Measurements from ENCODE around the gene GRAMD1B.

Gene GRAMD1B

DNA sequence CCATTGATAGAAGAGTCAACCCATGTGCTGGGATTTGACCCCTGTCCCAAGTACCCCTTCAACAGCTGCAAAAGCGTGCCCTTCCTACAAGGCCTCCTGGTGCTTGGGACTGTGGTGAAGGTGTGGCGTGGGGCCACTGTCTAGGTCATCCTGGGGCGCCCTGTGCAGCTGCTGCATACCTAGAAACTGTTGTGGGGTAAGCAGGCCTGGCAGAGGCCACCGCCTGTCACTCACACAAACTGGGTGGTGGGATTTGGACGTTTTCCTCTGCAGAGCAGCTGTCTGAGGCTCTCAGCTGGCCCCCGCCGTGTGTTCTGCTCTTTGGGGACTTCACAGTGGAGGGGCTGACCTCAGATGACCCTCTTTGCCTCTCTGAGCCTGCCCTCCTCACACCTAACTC is 154.7 kb downstream of the GRAMD1B start:
- Histone ChIP-seq H3K4me1 (ENCODE audit: control insufficient read depth in 2 of 2, insufficient read depth in 2 of 2, low read length in 2 of 2) (peaks cover 19 to 27% of the 10 kb centered on the region in 2 donors), H3K4me3 (ENCODE audit: low read length in 2 of 2) (no peak overlapping the region), H3K9me3 (ENCODE audit: control insufficient read depth in 2 of 2, low read length in 2 of 2) (no peaks in the 10 kb centered on the region), H3K27me3 (ENCODE audit: control insufficient read depth in 2 of 2, insufficient read depth in 2 of 2, low read length in 2 of 2) (no peaks in the 10 kb centered on the region), H3K9ac (ENCODE audit: low read depth in 1 of 2, low read length in 2 of 2) (no peak overlapping the region), H3K27ac (ENCODE audit: low read depth in 2 of 2, low read length in 2 of 2) (no peak overlapping the region), H3K36me3 (ENCODE audit: control insufficient read depth in 2 of 2, insufficient read depth in 2 of 2, low read length in 2 of 2) (no peaks in the 10 kb centered on the region)

DNA sequence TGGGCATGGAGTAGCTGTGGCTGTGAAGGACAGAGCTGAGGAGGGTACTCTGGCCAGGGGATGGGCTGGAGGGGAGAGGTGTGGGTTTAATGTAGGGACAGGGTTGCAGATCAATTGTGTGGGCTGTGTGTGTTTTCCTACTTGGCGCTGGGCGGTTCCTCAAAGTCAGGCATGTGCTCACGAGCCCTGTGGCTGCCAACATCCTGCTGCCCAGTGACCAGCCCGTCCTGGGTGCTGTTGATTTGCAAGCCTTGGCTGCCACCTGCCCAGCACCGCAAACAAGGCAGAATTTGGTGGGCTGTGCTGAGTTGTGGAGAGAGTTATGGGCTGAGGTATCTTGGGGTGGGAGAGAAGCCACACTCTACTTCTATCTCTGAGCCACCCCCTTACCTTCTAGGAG is 155.1 kb downstream of the GRAMD1B start:
- H3K4me3 ChIP-seq (ENCODE audit: low read length in 2 of 2), result no peak overlapping the region
- no peak overlapping the region for H3K9ac ChIP-seq (ENCODE audit: low read depth in 1 of 2, low read length in 2 of 2)
- no peaks in the 10 kb centered on the region for H3K36me3 ChIP-seq (ENCODE audit: control insufficient read depth in 2 of 2, insufficient read depth in 2 of 2, low read length in 2 of 2)
- H3K9me3 ChIP-seq (ENCODE audit: control insufficient read depth in 2 of 2, low read length in 2 of 2), result no peaks in the 10 kb centered on the region
- no peaks in the 10 kb centered on the region for H3K27me3 ChIP-seq (ENCODE audit: control insufficient read depth in 2 of 2, insufficient read depth in 2 of 2, low read length in 2 of 2)
- no peak overlapping the region for H3K27ac ChIP-seq (ENCODE audit: low read depth in 2 of 2, low read length in 2 of 2)
- peaks cover 23 to 32% of the 10 kb centered on the region in 2 donors for H3K4me1 ChIP-seq (ENCODE audit: control insufficient read depth in 2 of 2, insufficient read depth in 2 of 2, low read length in 2 of 2)

DNA sequence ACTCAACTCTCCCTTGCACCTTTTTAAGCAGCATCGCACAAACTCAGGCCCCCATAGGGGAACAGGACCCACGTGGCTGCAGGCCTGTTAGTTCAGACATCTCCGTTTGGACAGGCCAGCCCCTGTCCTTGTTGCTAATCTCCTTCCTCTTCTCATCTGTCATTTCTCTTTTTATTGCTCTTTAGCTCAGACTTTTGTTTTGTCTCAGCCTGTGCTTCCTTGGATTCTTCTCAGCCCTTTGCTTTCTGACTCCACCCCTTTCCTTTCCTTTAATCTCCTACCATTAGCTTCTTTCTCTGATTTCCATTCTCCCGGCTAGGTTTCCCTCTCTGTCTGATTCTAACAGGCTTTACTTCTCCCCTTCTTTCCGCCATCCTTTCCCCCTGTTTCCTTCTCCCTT is 155.6 kb downstream of the GRAMD1B start:
- Histone ChIP-seq H3K27ac (ENCODE audit: low read depth in 2 of 2, low read length in 2 of 2) (no peak overlapping the region), H3K9ac (ENCODE audit: low read depth in 1 of 2, low read length in 2 of 2) (no peak overlapping the region), H3K9me3 (ENCODE audit: control insufficient read depth in 2 of 2, low read length in 2 of 2) (no peaks in the 10 kb centered on the region), H3K36me3 (ENCODE audit: control insufficient read depth in 2 of 2, insufficient read depth in 2 of 2, low read length in 2 of 2) (no peaks in the 10 kb centered on the region), H3K4me1 (ENCODE audit: control insufficient read depth in 2 of 2, insufficient read depth in 2 of 2, low read length in 2 of 2) (peaks cover 28 to 37% of the 10 kb centered on the region in 2 donors), H3K27me3 (ENCODE audit: control insufficient read depth in 2 of 2, insufficient read depth in 2 of 2, low read length in 2 of 2) (no peaks in the 10 kb centered on the region), H3K4me3 (ENCODE audit: low read length in 2 of 2) (no peak overlapping the region)

DNA sequence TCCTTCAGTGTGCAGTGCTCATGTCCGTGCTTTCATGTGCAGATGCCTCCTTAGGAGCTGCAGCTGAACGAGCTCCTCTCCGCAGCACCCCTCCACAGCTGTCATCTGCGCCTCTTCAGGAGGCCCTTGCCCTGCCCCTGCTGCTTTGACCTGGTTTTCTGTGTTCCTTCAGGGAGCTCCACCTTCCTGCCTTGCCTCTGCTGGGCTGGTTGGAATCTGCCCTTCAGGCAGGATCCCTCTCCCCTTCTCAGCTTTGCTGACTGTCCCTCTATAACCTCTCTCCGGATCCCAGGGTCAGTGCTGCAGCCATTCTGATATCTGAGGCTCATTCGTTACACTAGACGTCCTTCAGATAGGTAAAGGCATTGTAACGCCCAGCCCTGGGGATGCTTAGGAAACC is 156.5 kb downstream of the GRAMD1B start:
- Histone ChIP-seq H3K4me1 (ENCODE audit: control insufficient read depth in 2 of 2, insufficient read depth in 2 of 2, low read length in 2 of 2) (peaks cover 30 to 43% of the 10 kb centered on the region in 2 donors), H3K27me3 (ENCODE audit: control insufficient read depth in 2 of 2, insufficient read depth in 2 of 2, low read length in 2 of 2) (no peaks in the 10 kb centered on the region), H3K27ac (ENCODE audit: low read depth in 2 of 2, low read length in 2 of 2) (no peak overlapping the region), H3K9ac (ENCODE audit: low read depth in 1 of 2, low read length in 2 of 2) (no peak overlapping the region), H3K36me3 (ENCODE audit: control insufficient read depth in 2 of 2, insufficient read depth in 2 of 2, low read length in 2 of 2) (no peaks in the 10 kb centered on the region), H3K9me3 (ENCODE audit: control insufficient read depth in 2 of 2, low read length in 2 of 2) (no peaks in the 10 kb centered on the region), H3K4me3 (ENCODE audit: low read length in 2 of 2) (no peak overlapping the region)

DNA sequence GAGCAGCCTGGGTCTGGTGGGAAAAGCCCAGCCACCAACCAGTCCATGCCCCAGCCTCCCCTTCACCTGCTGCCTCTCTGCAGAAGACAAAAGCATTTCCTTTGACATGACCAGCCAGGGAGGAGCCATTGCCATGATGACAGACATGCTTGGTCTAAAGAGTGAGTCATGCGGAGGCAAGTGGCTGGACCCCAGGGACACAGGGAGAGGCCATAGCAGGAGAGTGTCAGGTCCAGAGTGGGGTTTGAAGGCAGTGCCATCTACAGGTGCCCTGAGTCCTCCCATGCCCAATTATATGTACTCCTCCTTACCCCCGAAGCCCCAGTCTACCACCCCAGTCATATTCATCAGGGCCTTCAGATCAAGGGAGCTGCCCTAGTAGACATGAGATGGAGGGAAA is 157.0 kb downstream of the GRAMD1B start:
- no peaks in the 10 kb centered on the region for H3K27me3 ChIP-seq (ENCODE audit: control insufficient read depth in 2 of 2, insufficient read depth in 2 of 2, low read length in 2 of 2)
- H3K9me3 ChIP-seq (ENCODE audit: control insufficient read depth in 2 of 2, low read length in 2 of 2), result no peaks in the 10 kb centered on the region
- no peak overlapping the region for H3K4me3 ChIP-seq (ENCODE audit: low read length in 2 of 2)
- H3K4me1 ChIP-seq (ENCODE audit: control insufficient read depth in 2 of 2, insufficient read depth in 2 of 2, low read length in 2 of 2), result peaks cover 30 to 43% of the 10 kb centered on the region in 2 donors
- H3K9ac ChIP-seq (ENCODE audit: low read depth in 1 of 2, low read length in 2 of 2), result no peak overlapping the region
- H3K36me3 ChIP-seq (ENCODE audit: control insufficient read depth in 2 of 2, insufficient read depth in 2 of 2, low read length in 2 of 2), result no peaks in the 10 kb centered on the region
- no peak overlapping the region for H3K27ac ChIP-seq (ENCODE audit: low read depth in 2 of 2, low read length in 2 of 2)

DNA sequence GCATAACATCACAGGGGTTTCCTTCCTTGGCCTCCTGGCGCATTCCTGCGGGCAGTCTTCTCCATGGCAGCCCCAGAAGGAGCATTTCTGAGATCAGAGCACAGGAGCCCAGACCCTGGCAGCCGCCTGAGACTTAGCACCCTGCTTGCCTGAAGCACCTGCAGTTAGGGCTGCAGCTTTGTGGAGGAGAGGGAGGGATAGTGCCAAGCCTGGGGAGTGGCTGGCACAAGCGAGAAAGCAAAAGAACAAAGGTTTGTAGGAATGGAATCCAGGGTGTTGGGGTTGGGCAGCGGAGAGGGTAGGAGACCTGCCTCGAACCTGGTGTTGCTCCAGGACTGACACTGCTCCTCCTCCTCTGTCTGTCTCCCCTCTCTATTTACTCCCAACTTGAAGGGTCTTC is 157.5 kb downstream of the GRAMD1B start:
- Histone ChIP-seq H3K9ac (ENCODE audit: low read depth in 1 of 2, low read length in 2 of 2) (no peak overlapping the region), H3K9me3 (ENCODE audit: control insufficient read depth in 2 of 2, low read length in 2 of 2) (no peaks in the 10 kb centered on the region), H3K27ac (ENCODE audit: low read depth in 2 of 2, low read length in 2 of 2) (no peak overlapping the region), H3K4me3 (ENCODE audit: low read length in 2 of 2) (no peak overlapping the region), H3K36me3 (ENCODE audit: control insufficient read depth in 2 of 2, insufficient read depth in 2 of 2, low read length in 2 of 2) (no peaks in the 10 kb centered on the region), H3K4me1 (ENCODE audit: control insufficient read depth in 2 of 2, insufficient read depth in 2 of 2, low read length in 2 of 2) (peaks cover 30 to 43% of the 10 kb centered on the region in 2 donors), H3K27me3 (ENCODE audit: control insufficient read depth in 2 of 2, insufficient read depth in 2 of 2, low read length in 2 of 2) (no peaks in the 10 kb centered on the region)

DNA sequence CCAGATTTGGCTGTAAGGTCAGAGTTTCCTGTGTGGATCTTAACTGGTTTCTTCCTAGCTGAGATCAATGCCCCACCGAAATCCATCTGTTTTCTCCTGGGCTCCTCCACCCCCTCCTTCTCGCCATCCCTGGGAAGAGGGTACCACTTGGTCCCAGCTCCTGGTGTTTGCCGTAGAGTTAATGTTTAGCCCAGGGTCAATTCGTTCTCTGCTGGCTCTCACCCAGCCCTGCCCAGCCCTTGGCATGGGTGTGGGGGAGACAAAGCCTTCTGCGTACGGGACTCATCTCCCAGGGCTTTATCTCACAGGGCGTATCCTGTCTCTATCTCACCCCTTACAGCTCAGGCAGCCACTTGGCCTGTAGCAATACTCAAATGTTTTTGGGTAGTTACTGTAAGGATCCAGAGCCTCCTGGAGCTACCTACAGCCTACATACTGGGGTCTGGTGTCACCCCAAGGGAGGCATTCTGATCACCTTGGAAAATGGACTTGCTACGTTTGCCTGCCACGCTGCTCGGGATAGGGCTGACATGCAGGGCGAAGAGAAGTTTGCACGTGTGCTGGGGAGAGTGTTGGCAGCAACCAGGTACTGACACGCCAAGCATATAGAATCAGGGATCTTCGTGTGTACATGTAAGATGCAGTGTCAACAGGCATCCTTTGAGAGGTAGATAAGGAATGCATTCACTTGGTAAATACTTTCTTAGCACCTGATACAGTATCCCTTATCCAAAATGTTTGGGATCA is 158.2 kb downstream of the GRAMD1B start:
- Histone ChIP-seq H3K4me1 (ENCODE audit: control insufficient read depth in 2 of 2, insufficient read depth in 2 of 2, low read length in 2 of 2) (peaks cover 30 to 43% of the 10 kb centered on the region in 2 donors), H3K27me3 (ENCODE audit: control insufficient read depth in 2 of 2, insufficient read depth in 2 of 2, low read length in 2 of 2) (no peaks in the 10 kb centered on the region), H3K9me3 (ENCODE audit: control insufficient read depth in 2 of 2, low read length in 2 of 2) (no peaks in the 10 kb centered on the region), H3K27ac (ENCODE audit: low read depth in 2 of 2, low read length in 2 of 2) (peak overlapping the region in 1 of 2 donors; percentile 30), H3K4me3 (ENCODE audit: low read length in 2 of 2) (no peak overlapping the region), H3K36me3 (ENCODE audit: control insufficient read depth in 2 of 2, insufficient read depth in 2 of 2, low read length in 2 of 2) (no peaks in the 10 kb centered on the region), H3K9ac (ENCODE audit: low read depth in 1 of 2, low read length in 2 of 2) (no peak overlapping the region)

DNA sequence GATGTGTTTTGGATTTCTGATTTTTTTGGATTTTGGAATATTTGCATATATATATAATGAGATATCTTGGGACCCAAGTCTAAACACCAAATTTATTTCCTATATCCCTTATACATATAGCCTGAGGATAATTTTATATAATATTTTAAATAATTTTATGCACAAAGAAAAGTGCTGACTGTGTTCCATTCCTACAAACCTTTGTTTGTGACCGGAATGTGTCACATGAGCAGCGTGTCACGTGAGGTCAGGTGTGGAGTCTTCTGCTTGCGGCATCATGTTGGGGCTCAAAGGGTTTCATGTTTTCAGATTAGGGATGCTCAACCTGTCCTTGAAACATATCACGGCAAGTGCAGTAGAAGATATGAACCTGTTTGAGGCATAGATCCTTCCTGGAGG is 158.8 kb downstream of the GRAMD1B start:
- H3K36me3 ChIP-seq (ENCODE audit: control insufficient read depth in 2 of 2, insufficient read depth in 2 of 2, low read length in 2 of 2), result no peaks in the 10 kb centered on the region
- no peaks in the 10 kb centered on the region for H3K9me3 ChIP-seq (ENCODE audit: control insufficient read depth in 2 of 2, low read length in 2 of 2)
- no peak overlapping the region for H3K9ac ChIP-seq (ENCODE audit: low read depth in 1 of 2, low read length in 2 of 2)
- H3K27ac ChIP-seq (ENCODE audit: low read depth in 2 of 2, low read length in 2 of 2), result no peak overlapping the region
- peaks cover 30 to 43% of the 10 kb centered on the region in 2 donors for H3K4me1 ChIP-seq (ENCODE audit: control insufficient read depth in 2 of 2, insufficient read depth in 2 of 2, low read length in 2 of 2)
- H3K4me3 ChIP-seq (ENCODE audit: low read length in 2 of 2), result no peak overlapping the region
- no peaks in the 10 kb centered on the region for H3K27me3 ChIP-seq (ENCODE audit: control insufficient read depth in 2 of 2, insufficient read depth in 2 of 2, low read length in 2 of 2)

DNA sequence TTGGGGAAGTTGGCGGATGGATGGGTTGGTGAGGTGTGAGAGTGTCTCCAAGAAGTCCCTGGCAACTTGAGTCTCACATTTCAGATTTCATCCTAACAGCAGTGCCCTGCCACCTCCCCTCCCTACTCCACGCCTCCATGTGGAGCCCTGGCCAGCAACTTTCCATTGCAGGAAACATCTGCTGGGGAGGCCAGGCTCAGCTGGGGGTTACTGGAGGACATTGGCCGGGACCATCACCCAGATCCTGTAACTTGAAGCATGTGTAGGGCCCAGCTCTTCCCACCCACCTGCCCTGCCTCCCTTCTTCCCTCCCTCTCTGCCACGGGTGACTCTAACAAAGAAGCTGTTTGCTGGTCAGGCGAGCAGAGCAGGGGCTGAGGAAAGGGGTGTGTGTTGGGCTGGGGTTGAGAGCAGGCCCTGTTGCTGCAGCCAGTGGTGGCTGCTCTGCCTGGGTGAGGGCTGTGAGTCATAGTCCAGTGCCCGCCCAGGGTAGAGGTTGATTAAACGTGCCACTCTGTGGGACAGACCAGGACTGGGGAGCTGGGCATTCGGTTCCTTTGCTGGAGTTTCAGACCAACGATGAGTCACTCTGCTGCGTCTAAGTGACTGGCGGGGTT is 160.3 kb downstream of the GRAMD1B start:
- H3K27me3 ChIP-seq (ENCODE audit: control insufficient read depth in 2 of 2, insufficient read depth in 2 of 2, low read length in 2 of 2), result no peaks in the 10 kb centered on the region
- H3K4me3 ChIP-seq (ENCODE audit: low read length in 2 of 2), result no peak overlapping the region
- no peak overlapping the region for H3K9ac ChIP-seq (ENCODE audit: low read depth in 1 of 2, low read length in 2 of 2)
- H3K4me1 ChIP-seq (ENCODE audit: control insufficient read depth in 2 of 2, insufficient read depth in 2 of 2, low read length in 2 of 2), result peaks cover 28 to 37% of the 10 kb centered on the region in 2 donors
- H3K36me3 ChIP-seq (ENCODE audit: control insufficient read depth in 2 of 2, insufficient read depth in 2 of 2, low read length in 2 of 2), result no peaks in the 10 kb centered on the region
- no peaks in the 10 kb centered on the region for H3K9me3 ChIP-seq (ENCODE audit: control insufficient read depth in 2 of 2, low read length in 2 of 2)
- peak overlapping the region in 1 of 2 donors; percentile 5 for H3K27ac ChIP-seq (ENCODE audit: low read depth in 2 of 2, low read length in 2 of 2)

DNA sequence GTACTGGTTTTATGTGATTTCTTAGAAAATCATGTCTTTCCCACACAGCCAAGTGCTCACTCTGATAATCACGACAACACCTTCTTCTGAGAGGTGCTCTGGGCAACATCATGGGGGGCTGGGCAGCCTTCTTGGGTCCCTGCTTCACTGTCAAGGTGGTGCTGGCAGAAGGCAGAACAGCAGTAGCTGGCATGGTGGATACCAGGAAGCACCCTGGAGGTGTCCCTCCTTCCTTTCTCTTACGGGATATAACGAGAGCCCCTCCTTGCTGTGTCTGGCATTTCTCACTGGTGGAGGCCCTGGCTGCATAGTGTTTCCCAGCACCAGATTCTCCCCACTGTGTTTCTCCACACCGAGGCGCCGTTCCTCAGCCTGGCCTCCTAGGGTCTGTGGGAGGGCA is 163.5 kb downstream of the GRAMD1B start:
- H3K27ac ChIP-seq (ENCODE audit: low read depth in 2 of 2, low read length in 2 of 2), result no peak overlapping the region
- H3K9ac ChIP-seq (ENCODE audit: low read depth in 1 of 2, low read length in 2 of 2), result no peak overlapping the region
- peaks cover 11 to 16% of the 10 kb centered on the region in 2 donors for H3K4me1 ChIP-seq (ENCODE audit: control insufficient read depth in 2 of 2, insufficient read depth in 2 of 2, low read length in 2 of 2)
- no peak overlapping the region for H3K4me3 ChIP-seq (ENCODE audit: low read length in 2 of 2)
- no peaks in the 10 kb centered on the region for H3K36me3 ChIP-seq (ENCODE audit: control insufficient read depth in 2 of 2, insufficient read depth in 2 of 2, low read length in 2 of 2)
- no peaks in the 10 kb centered on the region for H3K27me3 ChIP-seq (ENCODE audit: control insufficient read depth in 2 of 2, insufficient read depth in 2 of 2, low read length in 2 of 2)
- no peaks in the 10 kb centered on the region for H3K9me3 ChIP-seq (ENCODE audit: control insufficient read depth in 2 of 2, low read length in 2 of 2)
